NCI-H774 (cell line): ENCODE data around the gene TCN2.
"Not testable (repeated sequence)": the region's sequence is repeated elsewhere in the genome, so short reads cannot be mapped to it uniquely, and the experiment has no call there.

Experiments
- DNase-seq: peaks from one replicate; lab custom pipeline; 2025; lab: John Stamatoyannopoulos, UW

Gene TCN2

GRCh38 chr22:30606455-30607299 is at the start of gene TCN2:
Gene TCN2 (plus strand): TSS chr22:30607174. CDS start chr22:30607332, 158 bp downstream.
- no peak for DNase-seq

GRCh38 chr22:30557243-30557642 is 49.7 kb upstream of the TCN2 start:
- no peak for DNase-seq

DNA sequence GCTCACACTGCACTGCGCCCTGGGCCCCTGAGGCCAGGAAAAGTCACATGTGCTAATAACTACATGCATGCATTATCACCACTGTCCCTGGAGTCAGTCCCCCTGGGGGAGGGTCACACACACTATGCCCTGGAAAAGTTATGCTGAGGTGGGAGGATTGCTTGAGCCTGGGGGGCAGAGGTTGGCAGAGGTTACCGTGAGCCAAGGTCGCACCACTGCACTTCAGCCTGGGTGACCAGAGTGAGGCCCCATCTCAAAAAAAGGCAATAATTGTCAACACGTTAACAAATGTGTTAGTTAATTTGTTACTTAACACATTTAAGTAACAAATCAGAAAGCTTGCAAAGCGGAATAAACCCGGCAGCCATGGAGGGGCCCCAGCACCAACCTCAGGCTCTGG is 47.1 kb upstream of the TCN2 start:
- DNase-seq, result no peak

- not testable (repeated sequence) for DNase-seq
Measured at GRCh38 chr22:30560643-30561202, 46.3 kb upstream of the TCN2 start.

DNA sequence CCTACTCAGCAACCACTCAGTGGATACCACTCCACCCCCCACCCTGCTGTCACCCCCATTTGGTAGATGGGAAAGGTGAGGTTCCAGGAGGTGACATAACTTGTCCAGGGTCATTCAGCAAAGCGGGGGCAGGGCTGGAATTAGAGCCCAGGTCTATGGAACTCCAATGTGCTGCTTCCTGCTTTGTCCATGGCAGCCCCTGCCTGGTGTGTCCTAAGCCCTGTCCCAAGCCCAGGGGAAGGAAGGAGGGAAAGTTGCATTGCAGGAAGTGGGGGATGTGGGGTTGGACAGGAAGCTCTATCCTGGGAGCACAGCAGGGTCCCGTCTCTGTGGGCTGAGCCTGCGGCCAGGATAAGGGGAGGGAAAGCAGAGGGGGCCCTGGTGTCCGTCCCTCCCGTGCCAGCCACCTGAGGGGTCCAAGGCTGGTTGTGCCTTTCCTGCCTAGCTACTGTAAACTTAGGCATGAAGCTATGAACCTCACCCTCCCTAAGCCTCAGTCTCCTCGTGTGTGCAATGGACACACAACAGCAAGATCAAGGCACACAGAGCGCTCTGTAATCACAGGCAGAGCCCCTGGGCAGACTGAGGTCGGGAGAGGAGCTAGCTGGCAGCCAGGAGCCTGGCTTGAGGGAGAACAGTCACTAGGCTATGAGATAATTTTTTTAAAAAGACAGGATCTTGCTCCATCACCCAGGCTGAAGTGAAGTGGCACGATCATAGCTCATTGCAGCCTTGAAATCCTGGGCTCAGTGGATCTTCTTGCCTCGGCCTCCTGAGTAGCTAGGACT is 45.4 kb upstream of the TCN2 start:
- DNase-seq, result no peak

DNA sequence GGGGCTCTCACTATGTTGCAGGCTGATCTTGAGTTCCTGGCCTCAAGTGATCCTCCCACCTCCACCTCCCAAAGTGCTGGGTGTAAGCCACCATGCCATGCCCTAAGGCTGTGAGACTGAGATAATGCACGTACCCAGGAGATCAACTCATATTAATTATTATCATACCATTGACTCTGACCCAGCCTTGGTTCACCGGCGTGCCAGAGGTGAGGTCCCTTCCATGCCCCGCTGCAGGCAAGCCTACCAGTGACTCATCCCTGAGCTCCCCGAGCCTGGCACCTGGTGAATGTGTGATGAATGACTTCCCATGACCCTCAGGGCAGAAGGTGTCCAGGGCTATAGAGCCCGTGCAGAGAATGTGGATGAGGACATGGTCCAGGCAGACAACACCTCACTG is 44.6 kb upstream of the TCN2 start:
- no peak for DNase-seq

DNA sequence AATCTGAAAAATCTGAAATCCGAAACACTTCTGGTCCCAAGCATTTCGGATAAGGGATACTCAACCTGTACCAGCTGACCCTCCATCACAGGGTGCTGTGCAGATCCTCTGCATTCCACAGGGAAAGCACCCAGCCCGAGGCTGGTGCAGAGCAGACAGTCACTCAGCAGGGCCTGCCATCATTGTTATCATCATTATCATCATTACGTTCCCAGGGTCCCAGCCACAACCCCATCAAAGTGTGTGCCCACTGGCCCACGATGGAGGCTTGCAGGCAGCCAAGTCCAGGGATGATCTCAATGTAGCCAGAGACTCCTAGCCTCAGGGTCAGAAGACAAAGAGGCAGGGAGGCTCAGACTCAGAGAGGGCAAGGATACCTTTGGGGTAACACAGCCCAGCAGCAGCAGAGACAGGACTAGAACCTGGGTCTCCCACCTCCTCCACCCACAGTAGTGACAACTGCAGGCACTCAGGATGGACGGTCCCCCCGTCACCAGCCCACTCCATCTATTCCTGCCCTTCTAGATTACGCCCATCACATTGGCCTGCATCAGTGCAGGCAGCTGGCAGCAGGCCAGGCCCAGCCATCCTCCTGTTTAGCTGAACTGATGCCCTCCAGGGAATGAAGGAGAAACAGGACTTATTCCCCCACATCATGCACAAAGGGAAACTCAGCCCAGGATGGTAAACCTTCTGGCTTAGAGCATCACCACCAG is 42.8 kb upstream of the TCN2 start:
- no peak for DNase-seq

GRCh38 chr22:30564761-30565119 is 42.2 kb upstream of the TCN2 start:
- no peak for DNase-seq

DNA sequence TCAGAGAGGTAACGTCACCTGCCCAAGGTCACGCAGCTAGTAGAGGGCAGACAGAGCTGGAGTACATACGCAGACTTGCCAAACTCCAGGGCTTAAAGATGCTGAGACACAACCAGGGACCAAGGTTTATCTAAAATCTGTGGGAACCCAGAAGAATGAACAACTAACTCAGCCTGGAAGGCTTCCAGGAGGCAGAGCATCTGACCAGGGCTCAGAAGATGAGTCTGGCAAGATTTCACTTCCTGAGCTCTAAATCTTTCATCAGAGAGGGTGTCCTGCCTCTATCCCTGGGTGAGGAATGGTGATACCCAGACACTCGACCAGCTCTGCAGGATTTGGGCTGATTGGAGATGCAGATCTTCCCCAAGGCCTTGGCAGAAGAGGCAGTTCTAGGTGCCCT is 41.6 kb upstream of the TCN2 start:
- DNase-seq, result no peak

DNA sequence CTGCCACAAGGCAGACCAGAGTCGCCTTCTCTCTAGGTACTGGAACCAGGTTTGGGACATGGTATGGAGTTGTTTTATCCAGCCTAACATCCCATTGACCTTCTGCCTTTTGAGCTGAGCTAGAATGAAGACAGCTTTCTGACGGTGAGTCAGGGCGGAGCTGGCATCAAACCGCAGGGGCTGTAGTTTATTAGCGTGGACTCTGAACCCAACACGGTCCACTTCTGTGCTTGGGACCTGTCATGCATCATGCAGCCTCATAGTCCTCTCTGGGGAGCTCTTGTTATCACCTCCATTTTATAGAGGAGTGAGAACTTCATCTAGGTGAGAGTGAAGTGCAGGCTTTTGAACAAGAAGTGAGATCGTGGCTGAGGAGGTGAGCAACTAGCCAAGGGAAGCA is 40.8 kb upstream of the TCN2 start:
- no peak for DNase-seq

DNA sequence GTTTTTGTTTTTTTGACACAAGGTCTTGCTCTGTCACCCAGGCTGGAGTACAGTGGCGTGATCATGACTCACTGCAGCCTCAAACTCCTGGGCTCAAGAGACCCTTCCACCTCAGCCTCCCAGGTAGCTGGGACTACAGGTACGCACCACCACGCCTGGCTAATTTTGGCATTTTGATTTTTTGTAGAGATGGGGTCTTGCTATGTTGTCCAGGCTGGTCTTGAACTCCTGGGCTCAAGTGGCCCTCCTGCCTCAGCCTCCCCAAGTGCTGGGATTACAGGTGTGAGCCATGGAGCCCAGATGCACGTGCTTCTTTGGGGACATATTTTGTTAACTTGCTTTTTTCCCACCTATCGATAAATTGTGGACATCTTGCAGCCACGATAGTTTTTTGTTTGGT is 39.7 kb upstream of the TCN2 start:
- DNase-seq, result not testable (repeated sequence)

DNA sequence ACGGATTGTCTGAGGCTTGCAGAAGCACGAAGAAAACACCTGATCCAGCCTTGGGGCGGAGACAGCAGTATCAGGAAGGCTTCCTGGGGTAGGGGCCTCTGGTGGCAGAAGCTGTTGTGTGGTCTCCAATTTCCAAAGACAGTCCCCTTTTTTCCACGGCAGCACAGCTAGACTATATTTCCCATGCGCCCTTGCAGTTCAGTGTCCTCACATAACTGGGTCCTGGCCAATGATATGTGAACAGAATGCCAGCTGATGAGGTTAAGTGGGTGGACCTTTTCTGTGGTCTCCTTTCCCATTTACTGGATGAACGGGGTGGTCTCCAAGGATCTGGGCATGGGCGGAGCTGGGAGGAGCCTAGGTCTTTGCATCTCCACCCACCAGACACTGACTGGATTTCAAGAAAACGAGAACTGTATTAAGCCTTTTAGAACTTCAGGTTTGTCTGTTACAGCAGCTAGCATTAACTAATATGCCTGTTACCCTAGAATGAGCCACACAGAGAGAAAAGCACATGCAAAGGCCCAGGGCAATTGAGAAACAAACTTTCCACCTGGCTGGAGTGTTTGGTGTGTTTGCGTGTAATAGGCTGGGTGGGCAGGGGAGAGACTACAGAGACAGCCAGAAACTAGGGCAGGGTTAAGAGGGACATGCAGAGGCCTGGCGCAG is 38.7 kb upstream of the TCN2 start:
- no peak for DNase-seq

GRCh38 chr22:30569674-30570202 is 37.2 kb upstream of the TCN2 start:
- DNase-seq, result no peak

DNA sequence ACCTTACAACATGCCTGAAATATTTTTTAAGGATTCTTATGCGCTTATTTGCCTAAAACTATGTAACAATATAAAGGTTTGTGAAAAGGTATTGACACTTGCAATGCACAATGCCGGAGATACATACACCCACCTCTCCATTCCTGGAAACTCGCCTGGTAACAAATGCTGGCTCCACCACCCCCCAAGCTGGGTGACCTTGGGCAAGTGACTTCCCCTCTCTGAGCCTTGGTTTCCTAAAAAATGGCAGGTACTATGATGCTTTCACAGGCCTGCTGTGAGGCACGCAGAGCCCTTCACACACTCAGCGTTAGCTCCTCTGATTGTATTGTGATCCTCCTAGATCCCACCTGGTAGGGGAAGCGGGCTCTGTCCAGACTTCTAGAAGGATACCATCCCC is 34.8 kb upstream of the TCN2 start:
- DNase-seq, result no peak

DNA sequence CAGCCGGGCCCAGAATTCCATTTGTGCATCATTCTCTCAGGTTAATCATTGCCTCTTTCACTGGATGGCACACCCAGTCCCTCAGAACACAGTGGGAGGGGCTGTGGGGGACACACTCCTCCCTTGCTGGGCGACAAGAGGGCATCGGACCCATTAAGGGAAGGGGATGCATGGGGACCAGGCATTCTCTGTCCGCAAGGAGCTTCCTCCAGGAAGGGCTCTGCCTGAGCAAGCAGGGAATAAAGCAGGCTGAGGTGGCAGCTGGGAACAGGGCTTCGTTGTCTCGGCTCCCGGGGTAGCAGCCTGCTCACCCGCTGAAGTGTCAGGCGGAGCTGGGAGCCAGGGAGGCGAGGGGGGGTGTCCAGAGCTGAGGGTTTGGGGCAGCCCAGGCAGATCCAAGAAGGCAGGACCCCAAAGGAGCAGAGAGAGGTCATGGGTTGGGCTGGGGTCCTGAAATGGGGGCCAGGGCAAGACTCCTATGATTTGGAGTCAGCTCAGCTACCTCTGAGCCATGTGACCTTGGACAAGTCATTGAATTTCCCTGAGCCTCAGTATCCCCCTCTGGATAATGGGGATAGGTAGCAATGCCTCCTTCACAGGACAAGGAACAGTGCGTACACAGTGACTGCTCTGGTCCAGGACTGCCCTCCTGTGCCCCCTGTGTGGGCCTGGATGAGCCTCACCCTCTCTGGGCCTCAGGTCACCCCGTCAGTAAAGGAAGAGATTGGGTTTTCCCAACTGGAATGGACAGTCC is 34.0 kb upstream of the TCN2 start:
- DNase-seq, result no peak

- no peak for DNase-seq
Measured at GRCh38 chr22:30573594-30574094, 33.3 kb upstream of the TCN2 start.

GRCh38 chr22:30574095-30574981 is 32.6 kb upstream of the TCN2 start, which contains the start of gene GAL3ST1:
Gene GAL3ST1 (minus strand): TSS chr22:30574665. CDS start chr22:30557392, 17,273 bp downstream.
- no peak for DNase-seq

DNA sequence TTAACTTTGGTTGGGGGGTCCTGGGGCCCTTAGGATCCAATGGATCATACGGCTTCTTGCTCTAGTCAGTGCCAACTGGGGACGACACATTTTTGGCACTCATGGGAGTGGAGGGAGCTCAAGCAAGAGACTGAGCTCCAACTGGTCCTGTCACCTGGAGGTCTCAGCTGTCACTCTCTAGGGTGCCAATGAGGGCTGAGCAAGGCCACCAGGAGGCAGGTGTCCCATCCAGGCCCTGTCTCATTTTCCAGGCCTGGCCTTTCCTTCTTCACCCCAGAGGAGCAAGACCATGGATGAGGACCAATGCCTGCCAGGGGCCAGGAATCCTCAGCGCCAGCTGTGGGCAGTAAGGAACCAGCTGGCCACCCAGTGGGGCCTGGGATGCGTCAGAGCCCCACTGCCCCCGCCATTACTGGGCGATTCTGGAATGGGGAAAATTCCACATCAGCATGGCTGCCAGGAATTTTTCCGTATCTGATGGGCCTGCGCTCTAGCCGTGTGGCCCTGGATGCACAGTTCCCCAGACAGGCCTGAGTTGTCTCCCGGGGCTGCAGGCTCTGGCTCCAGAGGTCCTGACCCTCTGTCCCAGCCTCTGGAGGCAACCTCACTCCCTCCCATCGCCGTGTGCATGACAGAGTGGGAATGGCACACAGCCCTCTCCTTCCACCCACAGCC is 31.8 kb upstream of the TCN2 start:
- no peak for DNase-seq

- DNase-seq, result no peak
Measured at GRCh38 chr22:30575859-30576258, 31.1 kb upstream of the TCN2 start.
